HG02571 (cell line): ENCODE results near the gene ZNG1C.
"Not testable (repeated sequence)": the region's sequence is repeated elsewhere in the genome, so short reads cannot be mapped to it uniquely, and the experiment has no call there.

Experiments
- ATAC-seq: cut with Tn5 transposase; IDR thresholded peaks from one replicate; pipeline ENCODE4 v1.9.1; 2021; ENCODE audit warnings: mild to moderate bottlenecking, moderate library complexity; ENCODE audit not compliant: unreplicated experiment

Gene ZNG1C

GRCh38 chr9:68342265-68343025, 100.7 kb downstream of the ZNG1C start:
- ATAC-seq: peak; percentile 83

GRCh38 chr9:68343242-68343641, 101.5 kb downstream of the ZNG1C start:
- ATAC-seq: not testable (repeated sequence)

GRCh38 chr9:68343992-68344391, 102.2 kb downstream of the ZNG1C start:
- not testable (repeated sequence) for ATAC-seq
